ENCODE results near the gene NEBL.

NEBL gene

DNA sequence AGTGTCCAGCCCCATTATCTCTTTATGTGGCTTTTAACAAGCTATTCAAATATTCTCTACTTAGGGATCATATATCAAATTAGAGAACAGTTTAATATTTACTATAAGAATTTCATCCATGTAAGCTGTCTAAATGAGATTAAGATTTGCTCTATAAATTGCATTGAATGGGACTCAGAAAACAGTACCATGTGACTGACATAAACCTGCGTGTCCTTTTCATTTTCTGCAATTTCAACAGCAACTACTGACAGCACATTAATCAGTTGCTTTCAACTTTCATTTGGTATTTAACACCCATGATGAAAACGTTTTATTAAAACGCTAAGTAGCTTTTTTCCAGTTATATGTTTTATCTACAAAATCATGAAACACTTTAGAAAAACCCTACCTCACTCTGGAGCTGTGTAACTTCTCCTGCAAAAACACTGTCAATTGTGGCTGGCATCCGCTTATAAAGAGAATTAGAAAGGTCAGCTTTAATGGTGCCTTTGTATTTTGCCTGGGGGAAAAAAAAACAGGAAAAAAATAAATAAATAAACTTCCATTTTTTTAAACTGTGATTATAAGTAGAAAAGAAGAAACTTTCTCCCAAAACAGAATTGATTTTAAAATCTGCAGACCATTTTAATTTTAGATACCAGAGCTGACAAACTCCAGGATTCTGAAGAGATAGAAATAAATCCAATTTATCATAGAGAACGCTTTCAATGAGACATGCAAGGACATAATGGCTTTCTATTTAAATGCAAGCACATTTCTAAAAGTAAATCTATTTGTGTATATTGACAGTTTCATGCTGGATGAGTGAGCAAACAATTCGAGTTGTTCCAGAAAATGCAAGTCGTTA lies 9.2 kb downstream of the NEBL start:
- Mint-ChIP-seq H3K27ac (no peak overlapping the region), H3K4me3 (no peak overlapping the region), H3K27me3 (no peaks in the 10 kb centered on the region), H3K36me3 (no peaks in the 10 kb centered on the region), H3K9me3 (no peaks in the 10 kb centered on the region), H3K4me1 (no peaks in the 10 kb centered on the region)

GRCh38 chr10:20885678-20886077 lies 11.4 kb downstream of the NEBL start:
- no peak overlapping the region for H3K4me3 Mint-ChIP-seq
- H3K9me3 Mint-ChIP-seq = no peaks in the 10 kb centered on the region
- H3K27ac Mint-ChIP-seq = no peak overlapping the region

DNA sequence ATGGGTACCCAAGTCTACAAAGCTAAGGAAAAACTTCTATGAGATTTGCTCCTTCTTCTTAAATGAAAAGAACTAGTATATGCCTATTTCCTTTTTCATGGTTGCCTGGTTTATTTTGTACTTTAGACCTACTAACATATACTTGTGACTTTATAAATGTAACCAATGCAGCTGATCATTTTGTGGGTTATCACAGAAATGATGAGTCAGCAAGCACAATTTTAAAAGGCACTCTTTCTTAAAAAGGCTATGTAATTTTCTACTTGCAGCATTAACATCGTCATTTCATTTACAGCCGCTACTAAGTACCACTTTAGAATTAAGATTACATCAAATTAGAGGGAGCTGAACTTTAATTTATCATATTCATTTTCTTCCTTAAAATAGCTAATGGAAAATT lies 13.6 kb downstream of the NEBL start:
- Mint-ChIP-seq H3K27ac (no peak overlapping the region), H3K4me1 (no peaks in the 10 kb centered on the region), H3K9me3 (no peaks in the 10 kb centered on the region), H3K36me3 (no peaks in the 10 kb centered on the region), H3K27me3 (no peaks in the 10 kb centered on the region), H3K4me3 (no peak overlapping the region)

More at GRCh38 chr10:20885678-20886077, 11.4 kb downstream of the NEBL start:
- Mint-ChIP-seq H3K4me1 (no peaks in the 10 kb centered on the region), H3K36me3 (no peaks in the 10 kb centered on the region), H3K27me3 (no peaks in the 10 kb centered on the region)

GRCh38 chr10:20882091-20882490 lies 15.0 kb downstream of the NEBL start:
- peaks cover under 1% of the 10 kb centered on the region for H3K9me3 Mint-ChIP-seq
- H3K4me3 Mint-ChIP-seq = no peak overlapping the region
- H3K27ac Mint-ChIP-seq = no peak overlapping the region
- H3K27me3 Mint-ChIP-seq = no peaks in the 10 kb centered on the region
- H3K36me3 Mint-ChIP-seq = no peaks in the 10 kb centered on the region
- no peaks in the 10 kb centered on the region for H3K4me1 Mint-ChIP-seq

- Mint-ChIP-seq H3K4me3 (no peak overlapping the region), H3K27ac (no peak overlapping the region), H3K9me3 (peaks cover 4% of the 10 kb centered on the region), H3K27me3 (peaks cover 2% of the 10 kb centered on the region), H3K36me3 (no peaks in the 10 kb centered on the region), H3K4me1 (no peaks in the 10 kb centered on the region)
Measured at GRCh38 chr10:20879136-20879535, 18.0 kb downstream of the NEBL start.

- H3K9me3 Mint-ChIP-seq = peaks cover 4% of the 10 kb centered on the region
- no peaks in the 10 kb centered on the region for H3K4me1 Mint-ChIP-seq
- H3K27ac Mint-ChIP-seq = peak overlapping the region; percentile 47
- H3K27me3 Mint-ChIP-seq = peaks cover 2% of the 10 kb centered on the region
- no peak overlapping the region for H3K4me3 Mint-ChIP-seq
- no peaks in the 10 kb centered on the region for H3K36me3 Mint-ChIP-seq
Measured at GRCh38 chr10:20877986-20878983, 18.8 kb downstream of the NEBL start.

DNA sequence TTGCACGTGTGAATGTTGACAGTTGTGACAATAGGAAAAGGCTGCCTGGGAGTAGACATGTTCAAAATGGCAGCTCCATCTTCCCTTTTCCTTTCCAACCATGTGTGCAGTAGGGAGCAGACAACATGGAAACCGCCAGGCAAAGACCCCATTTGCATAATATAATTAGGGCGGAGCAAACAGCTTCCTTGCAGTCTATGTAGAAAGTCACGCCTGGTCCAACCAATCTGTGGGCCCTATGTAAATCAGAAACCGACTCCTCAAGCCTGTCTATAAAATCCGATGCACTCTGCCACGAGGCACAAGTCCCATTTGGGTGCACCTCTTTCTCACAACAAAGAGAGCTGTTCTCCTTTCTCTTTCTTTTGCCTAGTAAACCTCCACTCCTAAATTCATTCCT lies 19.6 kb downstream of the NEBL start:
- no peak overlapping the region for H3K4me3 Mint-ChIP-seq
- peak overlapping the region; percentile 47 for H3K27ac Mint-ChIP-seq
- peaks cover 2% of the 10 kb centered on the region for H3K27me3 Mint-ChIP-seq
- H3K4me1 Mint-ChIP-seq = no peaks in the 10 kb centered on the region
- peaks cover 4% of the 10 kb centered on the region for H3K9me3 Mint-ChIP-seq
- no peaks in the 10 kb centered on the region for H3K36me3 Mint-ChIP-seq

- no peaks in the 10 kb centered on the region for H3K4me1 Mint-ChIP-seq
- peaks cover 4% of the 10 kb centered on the region for H3K9me3 Mint-ChIP-seq
- H3K27me3 Mint-ChIP-seq = peaks cover 2% of the 10 kb centered on the region
- no peak overlapping the region for H3K27ac Mint-ChIP-seq
- no peaks in the 10 kb centered on the region for H3K36me3 Mint-ChIP-seq
- no peak overlapping the region for H3K4me3 Mint-ChIP-seq
Measured at GRCh38 chr10:20874261-20874660, 22.9 kb downstream of the NEBL start.

- Mint-ChIP-seq H3K4me1 (no peaks in the 10 kb centered on the region), H3K27ac (no peak overlapping the region), H3K9me3 (peaks cover 3% of the 10 kb centered on the region), H3K4me3 (no peak overlapping the region), H3K27me3 (peaks cover 2% of the 10 kb centered on the region), H3K36me3 (no peaks in the 10 kb centered on the region)
Measured at GRCh38 chr10:20871970-20872369, 25.1 kb downstream of the NEBL start.

- Mint-ChIP-seq H3K9me3 (no peaks in the 10 kb centered on the region), H3K4me3 (no peak overlapping the region)
Measured at GRCh38 chr10:20870834-20871233, 26.3 kb downstream of the NEBL start.

DNA sequence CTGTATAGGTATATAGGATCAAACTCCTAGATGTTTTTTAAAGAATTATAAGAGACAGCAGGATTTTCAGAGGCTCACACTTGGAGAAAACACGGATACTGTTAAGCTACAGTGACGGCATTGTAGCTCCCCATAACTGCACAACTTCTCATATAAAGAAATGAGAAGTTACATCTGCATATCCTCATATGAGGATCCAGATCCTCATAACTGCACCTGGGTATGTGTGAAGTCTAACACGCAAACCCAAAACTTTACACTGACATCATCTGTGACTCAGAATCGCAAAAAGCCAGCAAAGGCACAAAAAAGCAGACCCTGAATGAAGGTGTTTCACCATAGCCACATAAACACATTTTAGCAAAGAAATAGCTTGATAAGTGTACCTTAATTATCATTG lies 34.1 kb downstream of the NEBL start:
- Mint-ChIP-seq H3K36me3 (no peaks in the 10 kb centered on the region), H3K27ac (no peak overlapping the region), H3K4me1 (no peaks in the 10 kb centered on the region), H3K27me3 (peaks cover 4% of the 10 kb centered on the region), H3K4me3 (no peak overlapping the region), H3K9me3 (no peaks in the 10 kb centered on the region)

More at GRCh38 chr10:20870834-20871233, 26.3 kb downstream of the NEBL start:
- no peaks in the 10 kb centered on the region for H3K4me1 Mint-ChIP-seq
- no peaks in the 10 kb centered on the region for H3K36me3 Mint-ChIP-seq
- no peak overlapping the region for H3K27ac Mint-ChIP-seq
- no peaks in the 10 kb centered on the region for H3K27me3 Mint-ChIP-seq

DNA sequence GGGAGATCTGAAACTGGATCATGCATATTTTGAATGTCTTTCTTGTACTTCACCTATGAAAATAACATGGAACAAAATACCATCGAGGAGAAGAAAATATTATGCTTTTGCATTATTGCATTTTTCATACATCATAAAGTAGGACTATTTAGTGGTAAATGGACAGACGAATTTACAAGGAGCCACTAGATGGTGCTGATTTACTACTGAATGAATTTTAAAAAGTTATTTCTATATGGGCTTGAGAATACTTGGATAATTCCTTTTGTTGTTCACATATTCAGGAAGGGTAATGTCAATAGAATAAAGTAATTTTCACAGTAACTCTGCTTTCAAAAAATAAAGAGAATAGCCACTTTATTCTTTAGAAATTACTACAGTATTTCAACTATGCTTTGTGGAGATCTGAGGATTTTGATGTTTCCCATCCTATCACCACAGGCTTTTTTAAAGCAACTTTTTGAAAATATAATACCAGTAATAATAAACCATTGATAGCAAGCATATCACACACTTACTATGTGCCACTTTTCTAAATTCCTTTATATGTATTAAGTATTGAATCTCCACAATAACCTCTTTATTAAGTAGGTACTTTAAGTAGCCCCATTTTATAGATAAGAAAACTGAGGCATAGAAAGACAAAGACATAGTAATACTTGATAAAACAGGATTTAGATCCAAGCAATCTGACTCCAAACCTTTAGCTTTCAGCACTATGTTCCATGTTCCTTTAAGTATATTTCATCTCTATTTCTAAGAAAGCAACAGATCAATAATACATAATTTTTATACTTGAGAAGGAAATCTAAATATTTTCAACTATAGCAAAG lies 38.6 kb downstream of the NEBL start:
- Mint-ChIP-seq H3K36me3 (no peaks in the 10 kb centered on the region), H3K27ac (no peak overlapping the region), H3K9me3 (no peaks in the 10 kb centered on the region), H3K27me3 (peaks cover 3% of the 10 kb centered on the region), H3K4me1 (no peaks in the 10 kb centered on the region), H3K4me3 (no peak overlapping the region)

GRCh38 chr10:20856484-20856883 lies 40.6 kb downstream of the NEBL start:
- no peaks in the 10 kb centered on the region for H3K4me1 Mint-ChIP-seq
- H3K4me3 Mint-ChIP-seq = no peak overlapping the region
- H3K27me3 Mint-ChIP-seq = peaks cover 2% of the 10 kb centered on the region

DNA sequence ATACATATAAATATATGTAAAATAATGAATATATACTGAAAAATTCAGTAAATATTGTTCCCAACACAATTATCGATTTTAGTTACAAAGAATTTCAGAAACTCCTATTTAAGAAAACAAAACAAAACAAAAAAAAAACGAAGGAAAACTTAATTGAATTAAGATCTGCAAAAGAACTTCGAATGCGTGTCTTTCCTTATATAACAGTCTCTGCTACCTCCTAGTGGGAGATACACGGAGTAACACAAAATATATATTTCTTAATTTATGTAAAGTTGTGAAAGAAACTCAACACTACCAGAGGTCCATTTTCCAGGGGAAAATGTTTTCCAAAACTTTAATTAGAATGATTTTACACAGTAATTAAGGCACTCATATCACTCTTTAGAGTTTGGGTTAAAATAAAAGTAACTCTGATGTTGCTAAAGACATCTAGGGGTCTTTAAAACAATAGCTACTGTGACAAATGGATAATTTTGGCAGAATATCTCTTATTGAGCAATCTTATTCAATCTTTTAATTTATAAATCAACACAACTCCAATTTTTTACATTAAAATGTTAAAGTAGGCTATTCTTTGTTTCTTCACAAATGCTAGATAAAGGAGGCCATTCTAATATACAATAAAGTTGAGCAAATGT lies 41.6 kb downstream of the NEBL start:
- no peak overlapping the region for H3K4me3 Mint-ChIP-seq
- no peak overlapping the region for H3K27ac Mint-ChIP-seq

More at GRCh38 chr10:20856484-20856883, 40.6 kb downstream of the NEBL start:
- H3K9me3 Mint-ChIP-seq = no peaks in the 10 kb centered on the region
- no peak overlapping the region for H3K27ac Mint-ChIP-seq
- H3K36me3 Mint-ChIP-seq = no peaks in the 10 kb centered on the region

DNA sequence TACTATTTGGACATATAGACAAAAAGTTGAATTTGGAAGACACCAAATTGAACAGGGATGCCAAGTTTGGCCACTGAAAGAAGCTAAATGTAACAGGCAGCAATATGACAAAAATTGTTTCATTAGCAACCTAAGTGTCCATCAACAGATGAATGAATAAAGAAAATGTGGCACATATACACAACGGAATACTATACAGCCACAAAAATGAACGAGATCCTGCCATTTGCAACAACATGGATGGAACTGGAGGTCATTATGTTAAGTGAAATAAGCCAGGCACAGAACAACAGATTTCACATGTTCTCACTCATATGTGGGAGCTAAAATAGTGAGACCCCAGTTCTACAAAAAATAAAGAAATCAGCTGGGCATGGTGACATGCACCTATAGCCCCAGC lies 43.8 kb downstream of the NEBL start:
- Mint-ChIP-seq H3K9me3 (no peaks in the 10 kb centered on the region), H3K27ac (no peak overlapping the region), H3K4me3 (no peak overlapping the region), H3K36me3 (no peaks in the 10 kb centered on the region), H3K4me1 (no peaks in the 10 kb centered on the region), H3K27me3 (no peaks in the 10 kb centered on the region)

More for the DNA sequence above, 41.6 kb downstream of the NEBL start:
- Mint-ChIP-seq H3K4me1 (no peaks in the 10 kb centered on the region), H3K27me3 (no peaks in the 10 kb centered on the region), H3K36me3 (no peaks in the 10 kb centered on the region), H3K9me3 (no peaks in the 10 kb centered on the region)

All from activated naive CD4-positive, alpha-beta T cell treated with anti-CD3 and anti-CD28 coated beads, Interleukin-2, amount 50 U/mL, for 24 hours (primary cell).